Measurements from ENCODE around the gene KLF12.

DNA sequence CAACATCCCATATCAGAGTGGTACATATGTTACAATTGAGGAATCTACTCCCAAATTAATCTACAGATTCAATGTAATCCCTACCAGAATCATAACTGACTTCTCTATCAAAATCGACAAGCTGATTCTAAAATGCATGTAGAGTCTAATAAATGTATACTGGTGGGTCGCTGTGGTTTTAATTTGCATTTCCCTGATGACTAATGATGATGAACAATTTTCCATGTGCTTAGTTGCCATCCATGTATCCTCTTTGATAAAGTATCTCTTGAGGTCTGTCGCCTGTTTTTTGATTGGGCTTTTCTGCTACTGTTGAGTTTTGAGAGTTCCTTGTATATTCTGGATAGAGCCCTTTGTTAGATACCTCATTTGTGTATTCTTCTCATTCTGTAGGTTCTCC is 43.8 kb downstream of the KLF12 start:
- TF ChIP-seq POLR2A (IDR thresholded peaks at IDR 0.05; ENCODE audit: low read depth, low read length): no peak
- no peak for TF ChIP-seq POLR2AphosphoS5 (IDR thresholded peaks at IDR 0.05; ENCODE audit: low read depth, low read length)
- TF ChIP-seq TAF1 (IDR thresholded peaks at IDR 0.05; ENCODE audit: low read depth, low read length): no peak

Data from GM12891 (cell line).